Lower leg skin (tissue), 3 donors: ENCODE data around the gene ABCA10.

Experiments used
- CTCF ChIP-seq, 3 donors: fragments of 450-650 bp; IDR thresholded peaks; one replicate each; pipeline ENCODE4 v1.5.1; 2016; ENCODE audit warnings: antibody characterized with exemption in 3 of 3, mild to moderate bottlenecking in 3 of 3, moderate library complexity in 2 of 3
- POLR2A ChIP-seq, 2 donors: fragments of 450-650 bp; IDR thresholded peaks; one replicate each; pipeline ENCODE4 v1.6.1; 2016 to 2017; ENCODE audit warnings: antibody characterized with exemption in 2 of 2, mild to moderate bottlenecking in 1 of 2, moderate library complexity in 1 of 2

- TF ChIP-seq CTCF (IDR thresholded peaks at IDR 0.05): no peak
- TF ChIP-seq POLR2A (IDR thresholded peaks at IDR 0.05): no peak
These were observed 4.8 kb downstream of the ABCA10 start for GRCh38 chr17:69223809-69224208.
